Panc1 (cell line): ENCODE results near the gene PXK. TPM values are rescaled to one million over a fixed set of nuclear protein-coding genes. Genes with fewer than 3 reads are reported as not detected.

Source experiments
- ATAC-seq: fragments of 200-7000 bp; cut with Tn5 transposase; 2 replicates; pipeline ENCODE4 v1.9.1; 2020; ENCODE audit warnings: mild to moderate bottlenecking, moderate library complexity
- BruUV-seq: library from RNA; stranded (reverse); fragments of 400-500 nt; replicated peaks from 2 replicates; lab custom pipeline; 2021; lab: Mats Ljungman, UMichigan
- CTCF ChIA-PET: fragments of 300-600 bp; sonication (Branson Sonifier 250); formaldehyde crosslinking; loops from one replicate; lab custom pipeline; 2022; ENCODE audit warnings: antibody characterized with exemption; lab: Charles Lee
- POLR2A ChIA-PET: fragments of 300-600 bp; sonication (Branson Sonifier 250); formaldehyde crosslinking; loops from one replicate; lab custom pipeline; 2022; ENCODE audit warnings: antibody characterized with exemption; lab: Charles Lee
- DNase-seq: peaks from one replicate; pipeline ENCODE4 v3.0.0-alpha.2; 2010; ENCODE audit warnings: low read depth, low spot score
- H3K27ac ChIP-seq: 2 replicates; pipeline ENCODE4 v1.5.1; 2011; ENCODE audit warnings: mild to moderate bottlenecking, low read length, inconsistent platforms
- H3K27me3 ChIP-seq: fragments of 200-500 bp; sonication (Bioruptor generic); 2 replicates; pipeline ENCODE4 v1.6.0; 2014; ENCODE audit warnings: low read length, inconsistent platforms; ENCODE audit not compliant: control insufficient read depth, insufficient read depth
- H3K36me3 ChIP-seq: fragments of 200-500 bp; sonication (Bioruptor generic); 2 replicates; pipeline ENCODE4 v1.5.1; 2014; ENCODE audit warnings: inconsistent platforms, mild to moderate bottlenecking, low read length, moderate library complexity; ENCODE audit not compliant: control insufficient read depth, insufficient read depth
- H3K4me1 ChIP-seq: 2 replicates; pipeline ENCODE4 v1.5.1; 2011; ENCODE audit warnings: inconsistent platforms, mild to moderate bottlenecking, low read length, moderate library complexity; ENCODE audit not compliant: control insufficient read depth, insufficient read depth
- H3K4me3 ChIP-seq, 2 experiments: 2 replicates each; pipeline ENCODE4 v1.5.1; 2011 to 2012; ENCODE audit warnings: low read depth in 2 of 2, low read length in 2 of 2, mild to moderate bottlenecking in 2 of 2, inconsistent platforms in 1 of 2, moderate library complexity in 1 of 2
- H3K9me3 ChIP-seq: fragments of 200-500 bp; sonication (Bioruptor generic); 2 replicates; pipeline ENCODE4 v1.5.1; 2014; ENCODE audit warnings: low read depth, mild to moderate bottlenecking, inconsistent platforms, low read length, moderate library complexity; ENCODE audit not compliant: control insufficient read depth, insufficient read depth
- CTCF ChIP-seq: fragments of 450-650 bp; IDR thresholded peaks from 2 replicates; pipeline ENCODE4 v1.5.1; 2017; ENCODE audit warnings: mild to moderate bottlenecking
- POLR2AphosphoS5 ChIP-seq: IDR thresholded peaks from 2 replicates; pipeline ENCODE4 v1.6.1; 2012; ENCODE audit warnings: mild to moderate bottlenecking, low read depth, low read length, moderate library complexity
- REST ChIP-seq, 2 experiments: IDR thresholded peaks; 2 replicates each; pipeline ENCODE4 v1.6.1; 2011 to 2012; ENCODE audit warnings: low read depth in 2 of 2, control low read depth in 1 of 2, low read length in 1 of 2, mild to moderate bottlenecking in 1 of 2, moderate library complexity in 1 of 2; ENCODE audit not compliant: insufficient read depth in 1 of 2
- SIN3A ChIP-seq: IDR thresholded peaks from 2 replicates; pipeline ENCODE4 v1.6.1; 2012; ENCODE audit warnings: low read depth, mild to moderate bottlenecking, low read length, moderate library complexity, borderline replicate concordance; ENCODE audit not compliant: insufficient read depth
- TCF7L2 ChIP-seq: IDR thresholded peaks from 2 replicates; pipeline ENCODE4 v1.6.1; 2011; ENCODE audit warnings: mild to moderate bottlenecking, low read depth, low read length, inconsistent platforms
- in situ Hi-C: cut with HindIII; loops from 2 replicates; pipeline ENCODE4 v1.10.0; 2016; ENCODE audit warnings: low sequenced_read_pairs, low pct_unique_long_range_greater_than_20kb
- intact Hi-C: fragments of 100-400 bp; cut with micrococcal nuclease; formaldehyde crosslinking; loops from one replicate; pipeline ENCODE4 v1.10.0; 2022; ENCODE audit not compliant: unreplicated experiment
- total RNA-seq: library from RNA; stranded (reverse); gene quantifications from one replicate; pipeline ENCODE4 v1.2.1, GENCODE V29; 2021; ENCODE audit not compliant: unreplicated experiment

The PXK gene
- total RNA-seq, 1 experiment from 2014 or later, result 14.2 TPM

GRCh38 chr3:58375254-58375653 lies 42.6 kb downstream of the PXK start:
- Histone ChIP-seq H3K36me3 (no peaks in the 10 kb centered on the region), H3K27me3 (no peaks in the 10 kb centered on the region), H3K9me3 (no peaks in the 10 kb centered on the region), H3K4me1 (no peaks in the 10 kb centered on the region), H3K4me3 (no peak overlapping the region), H3K27ac (no peak overlapping the region)
- DNase-seq (no peak), ATAC-seq (no peak)
- no TSS peak for BruUV-seq
- POLR2A ChIA-PET, result no interaction called here
- TF ChIP-seq SIN3A, result no peak
- no peak for TF ChIP-seq TCF7L2
- TF ChIP-seq CTCF, result no peak
- TF ChIP-seq REST (IDR thresholded peaks at IDR 0.05; ENCODE audit: insufficient read depth in 1 of 2, low read depth in 2 of 2, low read length in 1 of 2), result no peak
- TF ChIP-seq POLR2AphosphoS5, result no peak
- intact Hi-C loops, result no loop called here
- CTCF ChIA-PET, result no interaction called here
- in situ Hi-C loops, result no loop called here

- H3K4me3 ChIP-seq, result no peak overlapping the region
- no peaks in the 10 kb centered on the region for H3K4me1 ChIP-seq
- CTCF ChIA-PET, result interaction anchor here (0.7 kb wide), 1 partner anchor 26 kb away, joined by 6 read pairs; no protein-coding TSS in a partner anchor
- TF ChIP-seq TCF7L2 (no peak), SIN3A (no peak), POLR2AphosphoS5 (no peak), CTCF (no peak), REST (IDR thresholded peaks at IDR 0.05; ENCODE audit: insufficient read depth in 1 of 2, low read depth in 2 of 2, low read length in 1 of 2) (no peak)
- H3K36me3 ChIP-seq, result no peaks in the 10 kb centered on the region
- in situ Hi-C loops, result no loop called here
- ATAC-seq, result no peak
- H3K9me3 ChIP-seq, result no peaks in the 10 kb centered on the region
- BruUV-seq, result no TSS peak
- no peak for DNase-seq
- intact Hi-C loops, result no loop called here
- H3K27me3 ChIP-seq, result no peaks in the 10 kb centered on the region
- H3K27ac ChIP-seq, result no peak overlapping the region
- POLR2A ChIA-PET, result no interaction called here
Measured at GRCh38 chr3:58377168-58377567, 44.5 kb downstream of the PXK start.
